Islet precursor cell (in vitro differentiated cells): ENCODE measurements around the gene FDXACB1.
"Not testable (repeated sequence)": the region's sequence is repeated elsewhere in the genome, so short reads cannot be mapped to it uniquely, and the experiment has no call there.

Experiments
- DNase-seq: peaks from one replicate; pipeline ENCODE4 v3.0.0-alpha.2; 2018

Gene FDXACB1

GRCh38 chr11:111909378-111909777 lies 30.4 kb upstream of the FDXACB1 start:
- DNase-seq = no peak

DNA sequence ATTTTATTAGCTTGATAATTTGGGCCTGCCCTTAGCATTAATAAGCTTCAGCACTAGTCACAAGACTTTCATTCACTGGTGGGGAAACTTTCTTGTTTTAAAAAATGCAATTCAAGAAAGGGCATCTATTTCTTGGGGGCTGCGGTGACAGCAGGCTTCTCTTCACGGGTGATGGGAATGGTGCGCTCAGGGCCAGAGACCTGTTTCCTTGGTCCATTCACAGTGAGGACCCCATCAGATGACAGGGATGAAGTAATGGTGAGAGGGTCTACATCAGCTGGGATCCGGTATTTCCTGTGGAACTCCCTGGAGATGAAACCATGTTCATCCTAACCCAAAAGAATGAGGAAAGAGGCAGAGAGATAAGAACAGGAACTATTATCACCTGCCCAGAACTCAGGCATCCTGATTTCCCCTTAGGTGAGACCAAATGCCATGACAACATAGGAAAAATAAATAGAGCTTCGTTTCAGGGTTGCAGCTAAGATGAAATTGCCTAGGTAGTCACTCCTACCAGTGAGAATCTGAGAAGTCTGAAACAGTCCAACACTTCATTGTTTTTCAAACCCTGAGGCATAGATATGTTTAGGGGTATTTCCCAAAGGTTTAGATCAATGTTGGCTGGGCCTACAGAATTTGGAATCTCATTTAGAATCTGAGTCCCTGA lies 29.8 kb upstream of the FDXACB1 start:
- DNase-seq = no peak

DNA sequence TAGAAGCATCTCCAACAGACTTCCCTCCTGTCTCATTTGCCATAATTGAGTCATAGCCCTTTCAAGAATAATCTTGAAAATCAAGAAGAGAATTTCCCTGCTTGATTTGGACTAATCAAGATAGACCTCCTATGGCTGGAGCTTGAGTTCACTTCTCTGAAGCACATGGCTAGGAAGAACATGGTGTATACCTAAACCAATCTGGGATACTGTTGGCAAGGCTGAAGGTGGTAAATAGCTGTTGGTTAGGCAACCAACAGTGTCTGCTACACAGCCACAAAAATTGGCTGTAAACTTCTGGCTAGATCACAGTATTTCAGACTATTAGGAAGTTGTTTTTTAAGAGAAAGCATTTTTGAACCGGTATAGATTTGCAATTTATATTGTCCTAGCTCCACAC lies 27.7 kb upstream of the FDXACB1 start:
- no peak for DNase-seq

DNA sequence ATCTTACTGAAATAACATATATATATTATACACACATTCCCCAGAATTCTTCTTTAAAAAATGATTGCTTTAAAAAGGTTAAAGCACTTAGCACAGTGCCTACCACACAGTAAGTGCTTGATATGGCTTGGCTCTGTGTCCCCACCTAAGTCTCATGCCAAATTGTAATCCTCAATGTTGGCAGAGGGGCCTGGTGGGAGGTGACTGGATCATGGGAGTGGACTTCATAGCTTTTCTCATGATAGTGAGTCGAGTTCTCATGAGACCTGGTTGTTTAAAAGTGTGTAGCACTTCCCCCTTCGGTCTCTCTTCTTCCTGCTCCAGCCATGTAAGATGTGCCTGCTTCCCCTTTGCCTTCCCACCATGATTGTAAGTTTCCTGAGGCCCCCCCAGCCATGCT lies 26.4 kb upstream of the FDXACB1 start:
- DNase-seq = no peak

- no peak for DNase-seq
Measured at GRCh38 chr11:111886844-111887243, 7.9 kb upstream of the FDXACB1 start.

DNA sequence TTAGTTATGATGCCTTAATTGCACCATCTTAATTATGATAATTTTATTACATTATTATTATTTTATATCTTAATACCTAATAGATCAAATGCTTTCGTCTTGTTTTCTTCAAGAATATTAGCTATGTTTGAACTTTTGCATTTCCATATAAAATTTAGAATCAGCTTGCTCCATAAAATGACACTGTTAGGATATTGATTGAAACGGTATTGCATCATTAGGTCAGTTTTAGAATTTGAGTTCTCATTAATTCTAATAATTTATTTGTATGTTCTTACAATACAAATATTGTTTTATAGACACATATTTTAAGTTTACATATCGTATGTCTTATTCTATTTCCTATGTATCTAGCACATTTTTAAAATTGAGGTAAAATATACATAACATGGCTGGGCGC lies 7.1 kb upstream of the FDXACB1 start:
- no peak for DNase-seq

DNA sequence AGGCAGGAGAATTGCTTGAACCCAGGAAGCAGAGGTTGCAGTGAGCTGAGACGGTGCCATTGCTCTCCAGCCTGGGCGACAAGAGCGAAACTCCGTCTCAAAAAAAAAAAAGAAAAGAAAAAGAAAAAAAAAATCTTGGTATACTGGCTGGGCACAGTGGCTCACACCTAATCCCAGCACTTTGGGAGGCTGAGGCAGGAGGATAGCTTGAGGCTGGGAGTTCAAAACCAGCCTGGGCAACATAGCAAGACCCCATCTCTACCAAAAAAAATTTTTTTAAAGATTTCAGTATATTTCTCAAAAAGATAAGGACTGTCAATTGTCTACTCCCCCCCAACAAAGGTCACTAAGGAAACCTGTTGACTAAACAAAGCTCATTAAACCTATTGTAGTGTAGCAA lies 6.1 kb upstream of the FDXACB1 start:
- DNase-seq = not testable (repeated sequence)

- DNase-seq = no peak
Measured at GRCh38 chr11:111882202-111882601, 3.2 kb upstream of the FDXACB1 start.

DNA sequence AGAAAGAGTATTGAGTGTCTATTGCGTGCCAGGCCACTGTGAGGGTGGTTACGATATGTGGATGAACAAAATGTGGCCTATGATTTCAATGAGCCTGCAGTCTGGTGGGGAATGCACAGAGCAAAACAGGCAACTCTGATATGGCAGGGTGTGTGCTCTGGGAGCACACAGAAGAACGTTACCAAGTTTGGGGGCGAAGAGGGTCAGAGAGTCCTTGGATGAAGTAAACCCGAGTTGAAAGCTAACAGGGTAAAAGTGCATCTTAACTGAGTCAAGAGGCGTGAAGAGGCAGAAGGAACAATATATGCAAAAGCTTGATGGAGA lies 634 bp upstream of the FDXACB1 start:
- DNase-seq = no peak

- no peak for DNase-seq
Measured at GRCh38 chr11:111878385-111878848, 548 bp downstream of the FDXACB1 start.

DNA sequence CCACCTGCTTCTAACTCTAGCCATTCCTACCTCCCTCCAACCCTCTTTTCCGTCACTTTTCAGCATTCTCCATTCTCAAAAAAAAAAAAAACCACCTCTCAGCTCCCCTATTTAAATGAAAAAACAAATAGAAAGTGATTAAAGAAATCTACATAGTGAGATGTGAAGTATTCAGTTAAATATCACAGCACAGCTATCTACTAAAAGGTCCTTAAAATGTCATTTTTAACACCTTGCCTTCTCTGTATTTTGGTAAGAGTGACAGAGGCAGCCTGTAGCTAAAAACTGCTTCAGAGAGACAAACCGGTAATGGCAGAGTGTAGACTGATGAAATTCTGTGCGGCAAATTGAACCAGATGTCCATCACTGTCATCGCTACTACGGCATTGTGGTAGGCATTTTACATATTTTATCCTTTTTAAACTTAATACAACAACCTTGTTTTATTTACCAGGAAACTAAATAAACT lies 7.2 kb downstream of the FDXACB1 start:
- DNase-seq = no peak

- DNase-seq = peak; percentile 88
Measured at GRCh38 chr11:111870886-111871692, 7.9 kb downstream of the FDXACB1 start, which contains the start of gene ALG9. Gene ALG9 (minus strand): TSS chr11:111871581. CDS start chr11:111871482, 99 bp downstream.

DNA sequence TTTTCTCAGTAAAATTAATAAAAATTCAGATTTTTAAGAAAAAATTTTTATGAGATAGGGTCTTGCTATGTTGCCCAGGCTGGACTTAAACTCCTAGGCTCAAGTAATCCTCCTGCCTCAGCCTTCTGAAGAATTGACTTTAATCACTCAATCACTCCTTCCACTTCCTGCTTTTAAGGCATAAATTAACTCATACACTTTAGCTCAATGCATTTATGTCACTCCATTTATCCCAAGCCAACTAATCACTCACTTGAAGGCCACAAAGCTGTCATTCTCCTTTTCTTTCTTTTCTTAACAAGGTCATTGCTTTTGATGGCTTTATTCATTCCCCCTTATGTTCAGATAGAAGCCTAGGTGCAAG lies 8.5 kb downstream of the FDXACB1 start:
- DNase-seq = no peak

- DNase-seq = no peak
Measured at GRCh38 chr11:111870113-111870512, 8.9 kb downstream of the FDXACB1 start.

GRCh38 chr11:111860257-111860656 lies 18.7 kb downstream of the FDXACB1 start:
- no peak for DNase-seq

DNA sequence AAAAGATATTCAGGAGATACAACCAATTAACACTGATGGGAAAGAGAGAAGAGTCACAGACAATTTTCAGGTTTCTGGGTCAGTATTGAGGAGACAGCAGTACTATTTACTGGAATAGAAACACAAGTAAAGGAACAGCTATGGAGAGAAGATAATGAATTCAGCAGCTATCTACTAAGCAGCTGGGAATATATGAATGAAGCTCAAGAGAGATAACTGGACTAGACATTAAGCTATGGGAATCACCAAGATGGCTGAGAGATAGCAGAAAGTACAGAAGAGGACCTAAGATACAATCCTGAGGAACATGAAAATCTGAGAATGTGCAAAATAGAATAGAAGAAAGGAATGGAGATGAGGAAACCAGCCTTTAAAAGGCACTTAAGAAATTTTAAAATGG lies 23.5 kb downstream of the FDXACB1 start:
- no peak for DNase-seq

GRCh38 chr11:111852103-111852502 lies 26.9 kb downstream of the FDXACB1 start:
- no peak for DNase-seq

GRCh38 chr11:111851636-111852035 lies 27.3 kb downstream of the FDXACB1 start:
- DNase-seq = no peak

DNA sequence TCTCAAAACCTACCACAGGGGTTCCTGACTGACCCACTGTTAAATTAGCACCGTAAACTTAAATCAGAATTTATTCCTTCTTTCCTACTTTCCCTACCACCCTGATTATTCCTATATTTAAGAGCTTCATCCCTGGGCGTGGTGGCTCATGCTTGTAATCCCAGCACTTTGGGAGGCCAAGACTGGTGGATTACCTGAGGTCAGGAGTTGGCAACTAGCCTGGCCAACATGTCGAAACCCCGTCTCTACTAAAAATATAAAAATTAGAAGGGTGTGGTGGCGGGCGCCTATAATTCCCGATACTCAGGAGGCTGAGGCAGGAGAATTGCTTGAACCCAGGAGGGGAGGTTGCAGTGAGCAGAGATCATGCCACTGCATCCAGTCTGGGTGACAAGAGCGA lies 27.9 kb downstream of the FDXACB1 start:
- DNase-seq = no peak

GRCh38 chr11:111849631-111850030 lies 29.3 kb downstream of the FDXACB1 start:
- DNase-seq = no peak

GRCh38 chr11:111846636-111847035 lies 32.3 kb downstream of the FDXACB1 start:
- DNase-seq = peak; percentile 67

GRCh38 chr11:111846063-111846462 lies 32.9 kb downstream of the FDXACB1 start:
- no peak for DNase-seq

GRCh38 chr11:111845276-111846028 lies 33.5 kb downstream of the FDXACB1 start:
- no peak for DNase-seq

- no peak for DNase-seq
Measured at GRCh38 chr11:111843661-111844060, 35.3 kb downstream of the FDXACB1 start.
